Neural progenitor cell (in vitro differentiated cells): Measurements from ENCODE around the gene BMERB1. TPM values are rescaled to one million over a fixed set of nuclear protein-coding genes. Genes with fewer than 3 reads are reported as not detected.
"Not testable (repeated sequence)": the region's sequence is repeated elsewhere in the genome, so short reads cannot be mapped to it uniquely, and the experiment has no call there.

ENCODE experiments used
- DNase-seq: peaks from one replicate; pipeline ENCODE4 v3.0.0-alpha.2; 2016; ENCODE audit warnings: low spot score
- H2AFZ ChIP-seq: fragments of 200-600 bp; sonication (generic); replicated peaks from 2 replicates; pipeline ENCODE4 v1.6.1; 2016; ENCODE audit warnings: antibody characterized with exemption
- H3F3A ChIP-seq: fragments of 200-600 bp; sonication (generic); 2 replicates; pipeline ENCODE4 v1.6.1; 2016; ENCODE audit warnings: antibody characterized with exemption, low read depth
- H3K27ac ChIP-seq: fragments of 200-600 bp; sonication (generic); 2 replicates; pipeline ENCODE4 v1.5.1; 2016; ENCODE audit warnings: mild to moderate bottlenecking
- H3K27me3 ChIP-seq: fragments of 200-600 bp; sonication (generic); 2 replicates; pipeline ENCODE4 v1.6.1; 2016; ENCODE audit warnings: mild to moderate bottlenecking, moderate library complexity
- H3K36me3 ChIP-seq: fragments of 200-600 bp; sonication (generic); 2 replicates; pipeline ENCODE4 v1.5.1; 2016
- H3K4me1 ChIP-seq: fragments of 200-600 bp; sonication (generic); 2 replicates; pipeline ENCODE4 v1.6.1; 2016; ENCODE audit warnings: mixed run types
- H3K4me2 ChIP-seq: fragments of 200-600 bp; sonication (generic); 2 replicates; pipeline ENCODE4 v1.6.1; 2016
- H3K4me3 ChIP-seq: fragments of 200-600 bp; sonication (generic); 2 replicates; pipeline ENCODE4 v1.5.1; 2016
- H3K79me2 ChIP-seq: fragments of 200-600 bp; sonication (generic); 2 replicates; pipeline ENCODE4 v1.6.1; 2016; ENCODE audit warnings: low read depth
- H3K9ac ChIP-seq: fragments of 200-600 bp; sonication (generic); 2 replicates; pipeline ENCODE4 v1.6.1; 2016
- H3K9me3 ChIP-seq: fragments of 200-600 bp; sonication (generic); 2 replicates; pipeline ENCODE4 v1.5.1; 2016; ENCODE audit warnings: low read depth
- H4K20me1 ChIP-seq: fragments of 200-600 bp; sonication (generic); 2 replicates; pipeline ENCODE4 v1.6.1; 2016; ENCODE audit warnings: low read depth
- H3K27ac Mint-ChIP-seq: 3 replicates; pipeline ENCODE4 v1.8.0; 2021; ENCODE audit warnings: mixed read lengths
- H3K27me3 Mint-ChIP-seq: 2 replicates; pipeline ENCODE4 v1.8.0; 2022; ENCODE audit warnings: low read depth, mild to moderate bottlenecking, inconsistent platforms, moderate library complexity, mixed read lengths; ENCODE audit not compliant: insufficient read depth
- H3K36me3 Mint-ChIP-seq: 3 replicates; pipeline ENCODE4 v1.8.0; 2021; ENCODE audit warnings: mixed read lengths
- H3K4me1 Mint-ChIP-seq: 3 replicates; pipeline ENCODE4 v1.8.0; 2021; ENCODE audit warnings: mixed read lengths
- H3K4me3 Mint-ChIP-seq: 3 replicates; pipeline ENCODE4 v1.8.0; 2021; ENCODE audit warnings: mild to moderate bottlenecking, moderate library complexity, mixed read lengths
- H3K9me3 Mint-ChIP-seq: 3 replicates; pipeline ENCODE4 v1.8.0; 2020; ENCODE audit warnings: mixed read lengths
- CTCF ChIP-seq: fragments of 200-600 bp; sonication (generic); IDR thresholded peaks from 2 replicates; pipeline ENCODE4 v1.5.1; 2017; ENCODE audit warnings: antibody characterized with exemption, mild to moderate bottlenecking
- EZH2 ChIP-seq: fragments of 200-600 bp; sonication (generic); IDR thresholded peaks from 2 replicates; pipeline ENCODE4 v1.6.1; 2017; ENCODE audit warnings: antibody characterized with exemption, mild to moderate bottlenecking, moderate library complexity
- EZH2phosphoT487 ChIP-seq: fragments of 200-600 bp; sonication (generic); IDR thresholded peaks from 2 replicates; pipeline ENCODE4 v1.6.1; 2017; ENCODE audit warnings: antibody characterized with exemption
- total RNA-seq: library from RNA; depleted of rRNA; stranded (reverse); fragments of >200 nt; gene quantifications from 2 replicates; pipeline ENCODE4 v1.2.3, GENCODE V29; 2015; ENCODE audit warnings: low replicate concordance

BMERB1 gene
- total RNA-seq, 1 donor from 2014 or later: 39.0 TPM

- no peaks in the 10 kb centered on the region for H3K4me1 Mint-ChIP-seq
- DNase-seq: no peak
- no peaks in the 10 kb centered on the region for H3K9me3 Mint-ChIP-seq
- H3K9me3 ChIP-seq: no peaks in the 10 kb centered on the region
- no peak for TF ChIP-seq CTCF
- TF ChIP-seq EZH2: no peak
- no peak for TF ChIP-seq EZH2phosphoT487
- H3K9ac ChIP-seq: no peak overlapping the region
- H3K27ac ChIP-seq: no peak overlapping the region
- no peak overlapping the region for H3K4me3 ChIP-seq
- H3K36me3 ChIP-seq: no peaks in the 10 kb centered on the region
- H3K36me3 Mint-ChIP-seq: no peaks in the 10 kb centered on the region
- H3K4me1 ChIP-seq: no peaks in the 10 kb centered on the region
- H3K27me3 Mint-ChIP-seq: peaks cover 4% of the 10 kb centered on the region
- H3K27me3 ChIP-seq: no peaks in the 10 kb centered on the region
- no peak overlapping the region for H3K4me3 Mint-ChIP-seq
- H3K27ac Mint-ChIP-seq: no peak overlapping the region
- no peaks in the 10 kb centered on the region for H3K79me2 ChIP-seq
- H3F3A ChIP-seq: no peaks in the 10 kb centered on the region
- no peak overlapping the region for H3K4me2 ChIP-seq
- no peaks in the 10 kb centered on the region for H4K20me1 ChIP-seq
- H2AFZ ChIP-seq: no peak overlapping the region
These were observed 32.4 kb upstream of the BMERB1 start for GRCh38 chr16:15401972-15402371.

DNA sequence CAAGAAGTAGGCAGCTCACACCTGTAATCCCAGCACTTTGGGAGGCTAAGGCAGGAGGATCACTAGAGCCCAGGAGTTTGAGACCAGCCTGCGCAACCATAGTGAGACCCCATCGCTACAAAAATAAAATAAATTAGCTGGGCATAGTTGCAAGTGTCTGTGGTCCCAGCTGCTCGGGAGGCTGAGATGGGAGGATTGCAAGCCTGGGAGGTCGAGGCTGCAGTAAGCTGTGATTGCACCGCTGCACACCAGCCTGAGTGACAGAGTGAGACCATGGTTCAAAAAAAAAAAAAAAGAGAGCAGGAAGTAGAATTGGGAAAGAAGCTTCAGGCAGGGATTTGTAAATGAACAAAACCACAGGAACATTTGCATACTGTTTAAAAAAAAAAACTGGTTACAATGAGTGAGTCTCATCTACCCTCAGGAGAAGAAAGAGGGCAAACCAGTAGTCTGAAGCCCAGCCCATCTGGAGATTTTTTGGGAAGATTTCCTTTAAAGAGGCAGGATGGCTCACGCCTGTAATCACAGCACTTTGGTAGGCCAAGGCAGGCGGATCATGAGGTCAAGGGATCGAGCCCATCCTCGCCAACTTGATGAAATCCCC lies 30.9 kb upstream of the BMERB1 start:
- Histone ChIP-seq H3K4me3 (no peak overlapping the region), H3K27ac (no peak overlapping the region), H3K4me1 (no peaks in the 10 kb centered on the region), H4K20me1 (no peaks in the 10 kb centered on the region), H2AFZ (no peak overlapping the region), H3F3A (no peaks in the 10 kb centered on the region), H3K4me2 (no peak overlapping the region), H3K36me3 (no peaks in the 10 kb centered on the region), H3K9ac (no peak overlapping the region), H3K79me2 (no peaks in the 10 kb centered on the region), H3K9me3 (no peaks in the 10 kb centered on the region), H3K27me3 (no peaks in the 10 kb centered on the region)
- DNase-seq: no peak
- Mint-ChIP-seq H3K27me3 (peaks cover 4% of the 10 kb centered on the region), H3K9me3 (no peaks in the 10 kb centered on the region), H3K4me1 (no peaks in the 10 kb centered on the region), H3K4me3 (no peak overlapping the region), H3K27ac (no peak overlapping the region), H3K36me3 (no peaks in the 10 kb centered on the region)
- TF ChIP-seq EZH2 (no peak), CTCF (no peak), EZH2phosphoT487 (no peak)

DNA sequence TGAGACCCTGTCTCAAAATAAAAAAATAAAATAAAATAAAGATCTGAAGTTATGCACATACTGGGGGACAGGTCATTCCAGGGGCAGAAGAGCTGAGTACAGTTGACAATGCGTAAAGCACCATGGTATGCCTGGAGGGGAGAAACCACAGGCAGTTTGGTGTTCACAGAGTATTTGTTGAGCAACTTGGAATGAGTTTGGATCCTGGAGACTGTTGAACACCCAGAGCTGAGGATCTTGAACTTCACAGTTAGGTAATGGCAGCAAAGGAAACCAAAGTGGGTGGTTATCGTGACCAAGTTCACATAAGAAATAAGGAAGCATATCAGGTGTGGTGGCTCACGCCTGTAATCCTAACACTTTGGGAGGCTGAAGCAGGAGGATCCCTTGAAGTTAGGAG lies 30.3 kb upstream of the BMERB1 start:
- not testable (repeated sequence) for H3K27me3 Mint-ChIP-seq, H3K36me3 ChIP-seq, H3K27ac ChIP-seq, H3K36me3 Mint-ChIP-seq, H3K4me3 ChIP-seq, H3K4me3 Mint-ChIP-seq, H3F3A ChIP-seq, H4K20me1 ChIP-seq, H2AFZ ChIP-seq, H3K4me2 ChIP-seq, H3K27me3 ChIP-seq, H3K9ac ChIP-seq, H3K4me1 Mint-ChIP-seq, H3K4me1 ChIP-seq, H3K9me3 Mint-ChIP-seq, H3K27ac Mint-ChIP-seq, H3K79me2 ChIP-seq, H3K9me3 ChIP-seq, DNase-seq

DNA sequence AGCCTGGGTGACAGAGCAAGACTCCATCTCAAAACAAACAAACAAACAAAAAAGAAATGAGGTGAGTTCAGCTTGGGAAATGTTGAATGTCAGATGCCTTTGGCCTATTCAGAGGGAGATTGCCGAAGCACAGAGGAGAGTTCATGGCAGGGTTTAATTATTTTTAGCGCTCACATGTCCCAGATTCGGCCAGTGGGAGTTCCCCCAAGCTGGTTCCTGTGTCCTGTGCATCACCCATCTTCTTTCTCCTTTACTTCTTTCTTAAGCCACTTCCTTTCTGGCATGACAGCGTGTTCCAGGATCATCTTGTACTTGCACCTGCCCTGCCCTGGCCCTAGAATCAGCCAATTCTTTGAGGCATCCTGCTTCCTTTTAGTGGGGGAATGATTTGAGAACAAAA lies 29.6 kb upstream of the BMERB1 start:
- no peaks in the 10 kb centered on the region for H4K20me1 ChIP-seq
- no peaks in the 10 kb centered on the region for H3K27me3 ChIP-seq
- no peak overlapping the region for H3K27ac ChIP-seq
- no peaks in the 10 kb centered on the region for H3K9me3 Mint-ChIP-seq
- H3K27ac Mint-ChIP-seq: peak overlapping the region; percentile 58
- no peak overlapping the region for H2AFZ ChIP-seq
- no peaks in the 10 kb centered on the region for H3F3A ChIP-seq
- DNase-seq: no peak
- H3K4me1 ChIP-seq: no peaks in the 10 kb centered on the region
- H3K4me3 Mint-ChIP-seq: no peak overlapping the region
- no peaks in the 10 kb centered on the region for H3K36me3 ChIP-seq
- H3K79me2 ChIP-seq: no peaks in the 10 kb centered on the region
- no peaks in the 10 kb centered on the region for H3K4me1 Mint-ChIP-seq
- no peak for TF ChIP-seq EZH2
- no peak for TF ChIP-seq EZH2phosphoT487
- no peak for TF ChIP-seq CTCF
- no peaks in the 10 kb centered on the region for H3K9me3 ChIP-seq
- no peak overlapping the region for H3K4me2 ChIP-seq
- H3K4me3 ChIP-seq: no peak overlapping the region
- H3K27me3 Mint-ChIP-seq: peaks cover 4% of the 10 kb centered on the region
- H3K9ac ChIP-seq: no peak overlapping the region
- no peaks in the 10 kb centered on the region for H3K36me3 Mint-ChIP-seq

DNA sequence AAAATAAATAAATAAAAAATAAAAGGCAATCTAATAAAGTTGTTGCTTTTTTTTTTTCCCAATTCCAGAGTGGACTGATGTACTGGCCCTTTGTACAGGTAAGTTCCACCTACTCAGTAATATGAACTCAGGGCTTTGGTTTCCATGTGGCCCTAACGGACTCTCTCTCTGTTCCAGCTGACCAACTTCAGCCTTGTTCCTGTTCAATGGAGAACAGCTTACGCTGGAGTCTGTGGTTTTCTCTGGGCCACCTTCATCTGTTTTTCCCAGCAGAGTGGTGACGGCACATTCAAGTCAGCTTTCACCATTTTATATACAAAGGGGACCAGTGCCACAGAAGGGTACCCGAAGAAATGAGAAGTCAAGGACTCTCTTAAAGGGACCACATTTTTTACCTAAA lies 26.6 kb upstream of the BMERB1 start:
- H3K4me1 Mint-ChIP-seq, H3K27me3 ChIP-seq, H3K4me1 ChIP-seq, H3K9ac ChIP-seq, H3K79me2 ChIP-seq, DNase-seq, H3K9me3 ChIP-seq, H2AFZ ChIP-seq, H3K4me3 Mint-ChIP-seq, H3F3A ChIP-seq, H3K4me2 ChIP-seq, H3K27ac Mint-ChIP-seq, H3K4me3 ChIP-seq, H3K36me3 Mint-ChIP-seq, H3K27me3 Mint-ChIP-seq, H3K27ac ChIP-seq, H4K20me1 ChIP-seq, H3K9me3 Mint-ChIP-seq, H3K36me3 ChIP-seq: not testable (repeated sequence)

DNA sequence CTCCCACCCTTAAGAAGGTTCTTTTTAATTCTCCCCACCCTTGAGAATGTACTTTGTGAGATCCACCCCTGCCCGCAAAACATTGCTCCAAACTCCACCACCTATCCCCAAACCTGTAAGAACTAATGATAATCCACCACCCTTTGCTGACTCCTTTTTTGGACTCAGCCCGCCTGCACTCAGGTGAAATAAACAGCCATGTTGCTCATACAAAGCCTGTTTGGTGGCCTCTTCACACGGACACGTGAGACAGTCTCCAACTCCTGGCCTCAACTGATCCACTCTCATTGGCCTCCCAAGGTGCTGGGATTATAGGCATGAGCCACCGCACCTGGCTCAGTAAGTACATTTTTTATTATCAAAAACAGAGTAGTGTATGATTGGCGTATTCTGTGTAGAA lies 24.9 kb upstream of the BMERB1 start:
- not testable (repeated sequence) for H3K4me2 ChIP-seq, H3K27ac Mint-ChIP-seq, H2AFZ ChIP-seq, H3K4me1 Mint-ChIP-seq, H3K4me3 ChIP-seq, H3K36me3 Mint-ChIP-seq, DNase-seq, H3K27me3 Mint-ChIP-seq, H4K20me1 ChIP-seq, H3K27ac ChIP-seq, H3K27me3 ChIP-seq, H3K9me3 ChIP-seq, H3F3A ChIP-seq, H3K36me3 ChIP-seq, H3K4me3 Mint-ChIP-seq, H3K9ac ChIP-seq, H3K4me1 ChIP-seq, H3K9me3 Mint-ChIP-seq, H3K79me2 ChIP-seq
